Right lobe of liver (tissue), 6 donors: ENCODE data around the gene CKAP5. TPM values are rescaled to one million over a fixed set of nuclear protein-coding genes. Genes with fewer than 3 reads are reported as not detected.

ENCODE experiments used
- ATAC-seq, 4 donors: fragments of 200-7000 bp; cut with Tn5 transposase; one replicate each; pipeline ENCODE4 v1.9.1; 2020; ENCODE audit warnings: mild to moderate bottlenecking in 4 of 4, moderate library complexity in 4 of 4
- DNase-seq, 3 donors: peaks; one replicate each; pipeline ENCODE4 v3.0.0-alpha.2; 2020
- H3K27ac ChIP-seq, 3 donors: fragments of 200-600 bp; one replicate each; pipeline ENCODE4 v1.8.0; 2022
- H3K27me3 ChIP-seq, 2 donors: fragments of 200-600 bp; one replicate each; pipeline ENCODE4 v1.8.0; 2022
- H3K36me3 ChIP-seq, 4 donors: fragments of 200-600 bp; sonication (generic) in 1 of 4; one replicate each; pipeline versions ENCODE4 v1.5.1 to v1.8.0; 2017 to 2022; ENCODE audit warnings: control low read depth in 1 of 4
- H3K4me1 ChIP-seq, 4 donors: fragments of 200-600 bp; sonication (generic) in 1 of 4; one replicate each; pipeline versions ENCODE4 v1.5.1 to v1.8.0; 2017 to 2022; ENCODE audit warnings: control low read depth in 1 of 4
- H3K4me3 ChIP-seq, 3 donors: fragments of 200-600 bp; one replicate each; pipeline ENCODE4 v1.8.0; 2022
- H3K9me3 ChIP-seq, 4 donors: fragments of 200-600 bp; sonication (generic) in 1 of 4; one replicate each; pipeline versions ENCODE4 v1.5.1 to v1.8.0; 2017 to 2022; ENCODE audit warnings: control low read depth in 1 of 4
- CTCF ChIP-seq, 4 donors: fragments of 200-600 bp in 3 of 4; fragments of 450-650 bp in 1 of 4; IDR thresholded peaks; one replicate each; pipeline versions ENCODE4 v1.5.1 to v1.8.0; 2016 to 2022; ENCODE audit warnings: antibody characterized with exemption in 4 of 4, mild to moderate bottlenecking in 2 of 4
- POLR2A ChIP-seq: fragments of 450-650 bp; IDR thresholded peaks from one replicate; pipeline ENCODE4 v1.6.1; 2017; ENCODE audit warnings: antibody characterized with exemption, mild to moderate bottlenecking
- WGBS: methylation state at CpG from one replicate; pipeline ENCODE4 v1.1.6; 2018; ENCODE audit warnings: low coverage, low lambda C conversion rate; ENCODE audit not compliant: insufficient coverage; ENCODE audit errors: missing lambda C conversion rate; 5-methylcytosine and 5-hydroxymethylcytosine counted together
- intact Hi-C, 2 donors: fragments of 100-400 bp; cut with DNase I; formaldehyde crosslinking; loops; one replicate each; pipeline versions ENCODE4 v1.11.2 to v1.14.1; 2022
- total RNA-seq, 6 experiments: library from RNA; depleted of rRNA in 2 of 6; stranded (reverse); fragments of >200 nt in 2 of 6; fragmentation: NEBNext Ultra II Directional in 3 of 6; extraction: Animal tissue kit (Norgen Biotek cat#: 25700) in 3 of 6; gene quantifications; one replicate each; pipeline versions ENCODE4 v1.1.0 to v1.2.4, GENCODE V29; 2016 to 2023
- donor health status: DM: no; HTN: yes; CAD: no.
- donor health status: DM: no; HTN: no; CAD: no.
- donor health status: DM: no; HTN: no; CAD: no.
- donor health status: DM: no; HTN: yes; CAD: no.
- donor health status: DM: no; HTN: yes; CAD: no.

Gene CKAP5
- total RNA-seq, 6 experiments from 2014 or later, result 12.9 to 30.2 (median 21.2) TPM

DNA sequence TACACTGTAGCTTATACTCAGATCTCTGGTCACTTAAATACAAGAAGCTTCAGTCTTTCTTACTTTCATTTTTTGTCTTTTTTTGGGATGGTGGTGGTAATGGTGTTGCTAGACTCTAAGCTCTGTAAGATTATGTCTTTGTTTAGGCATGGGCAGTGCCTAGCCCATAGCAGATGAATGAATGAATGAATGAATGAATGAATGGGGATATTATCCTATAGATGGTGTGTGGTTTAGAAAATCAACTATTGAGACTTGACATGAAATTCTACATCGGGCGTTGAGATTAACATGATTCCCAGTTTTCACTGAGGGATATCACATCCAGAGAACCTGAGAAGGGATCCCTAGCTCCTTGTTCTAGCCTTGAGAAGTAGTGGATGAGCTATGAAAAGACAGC, 9.8 kb upstream of the CKAP5 start:
- Histone ChIP-seq H3K9me3 (no peaks in the 10 kb centered on the region), H3K4me1 (no peaks in the 10 kb centered on the region), H3K36me3 (no peaks in the 10 kb centered on the region), H3K27ac (no peak overlapping the region), H3K27me3 (no peaks in the 10 kb centered on the region), H3K4me3 (no peak overlapping the region)
- intact Hi-C loops, result no loop called here
- ATAC-seq (no peak), DNase-seq (no peak)
- TF ChIP-seq CTCF (IDR thresholded peaks at IDR 0.05) (no peak), POLR2A (no peak)
- WGBS, result 95% methylated on average over 2 of the region's 2 CpGs

DNA sequence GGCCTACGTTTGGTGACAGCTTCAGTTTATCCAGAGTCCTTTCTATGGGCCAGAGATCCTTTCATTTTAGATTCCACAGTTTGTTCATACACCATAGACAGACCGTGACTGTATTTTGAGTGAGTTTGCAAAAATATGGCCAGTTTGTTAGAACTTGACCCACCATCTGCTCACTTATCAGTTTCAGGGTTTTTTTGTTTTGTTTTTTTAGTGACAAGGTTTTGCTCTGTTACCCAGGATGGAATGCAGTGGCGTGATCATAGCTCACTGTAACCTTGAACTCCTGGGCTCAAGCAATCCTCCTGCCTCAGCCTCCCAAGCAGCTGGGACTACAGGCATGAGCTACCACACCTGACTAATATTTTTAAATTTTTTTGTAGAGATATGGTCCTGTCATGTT, 9.1 kb upstream of the CKAP5 start:
- H3K4me1 ChIP-seq, result no peaks in the 10 kb centered on the region
- no peaks in the 10 kb centered on the region for H3K27me3 ChIP-seq
- no peak overlapping the region for H3K4me3 ChIP-seq
- intact Hi-C loops, result no loop called here
- ATAC-seq, result no peak
- TF ChIP-seq POLR2A (no peak), CTCF (IDR thresholded peaks at IDR 0.05) (no peak)
- no peaks in the 10 kb centered on the region for H3K9me3 ChIP-seq
- 76% methylated on average over 2 of the region's 3 CpGs for WGBS
- no peak overlapping the region for H3K27ac ChIP-seq
- H3K36me3 ChIP-seq, result no peaks in the 10 kb centered on the region
- DNase-seq, result no peak

GRCh38 chr11:46850829-46851380, 4.8 kb upstream of the CKAP5 start:
- no peak overlapping the region for H3K4me3 ChIP-seq
- no peaks in the 10 kb centered on the region for H3K4me1 ChIP-seq
- ATAC-seq (no peak), DNase-seq (no peak)
- WGBS, result 68% methylated on average over 7 of the region's 10 CpGs
- H3K27ac ChIP-seq, result no peak overlapping the region
- no peaks in the 10 kb centered on the region for H3K27me3 ChIP-seq
- no peak for TF ChIP-seq POLR2A
- no peak for TF ChIP-seq CTCF (IDR thresholded peaks at IDR 0.05)
- H3K9me3 ChIP-seq, result no peaks in the 10 kb centered on the region
- H3K36me3 ChIP-seq, result no peaks in the 10 kb centered on the region
- intact Hi-C loops, result no loop called here

GRCh38 chr11:46849631-46850030, 3.6 kb upstream of the CKAP5 start:
- no peaks in the 10 kb centered on the region for H3K9me3 ChIP-seq
- no peak for DNase-seq
- H3K4me3 ChIP-seq, result no peak overlapping the region
- intact Hi-C loops, result no loop called here
- H3K27me3 ChIP-seq, result no peaks in the 10 kb centered on the region
- 91% methylated on average over 1 of the region's 1 CpG for WGBS
- TF ChIP-seq CTCF (IDR thresholded peaks at IDR 0.05) (no peak), POLR2A (no peak)
- ATAC-seq, result no peak
- H3K27ac ChIP-seq, result no peak overlapping the region
- no peaks in the 10 kb centered on the region for H3K36me3 ChIP-seq
- H3K4me1 ChIP-seq, result peaks cover 0 to 6% (median 0%) of the 10 kb centered on the region in 4 donors

DNA sequence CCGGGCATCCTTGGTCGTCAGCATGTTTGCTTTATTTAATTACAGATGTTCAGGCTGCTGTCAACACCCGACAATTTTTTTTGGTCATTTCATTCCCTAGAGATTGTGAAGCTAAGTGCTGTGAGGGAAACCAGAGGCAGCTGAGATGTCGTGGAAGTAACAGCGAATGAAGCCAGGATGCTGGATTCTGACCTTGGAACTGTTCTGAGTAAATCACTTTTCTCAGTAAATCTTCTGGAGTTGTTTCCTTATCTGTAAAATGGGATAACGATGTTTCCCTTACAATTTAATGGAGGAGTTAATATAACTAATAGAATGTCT, 390 bp upstream of the CKAP5 start:
- WGBS, result 10% methylated on average over 6 of the region's 6 CpGs
- no peaks in the 10 kb centered on the region for H3K9me3 ChIP-seq
- no peak for TF ChIP-seq POLR2A
- no peak for TF ChIP-seq CTCF (IDR thresholded peaks at IDR 0.05)
- peak in 3 of 4 donors; percentile 2 to 7 (median 4) for ATAC-seq
- peak overlapping the region; percentile 75 to 91 (median 78) for H3K4me3 ChIP-seq
- H3K27ac ChIP-seq, result no peak overlapping the region
- H3K27me3 ChIP-seq, result no peaks in the 10 kb centered on the region
- no peaks in the 10 kb centered on the region for H3K36me3 ChIP-seq
- DNase-seq, result no peak
- intact Hi-C loops, result no loop called here
- H3K4me1 ChIP-seq, result peaks cover 0 to 6% (median 0%) of the 10 kb centered on the region in 4 donors
